GM12874 (cell line): ENCODE measurements around the gene CD53.

Experiments used
- CTCF ChIP-seq: IDR thresholded peaks from 2 replicates; pipeline ENCODE4 v1.5.1; 2011; ENCODE audit warnings: low read depth, mild to moderate bottlenecking, control low read depth, low read length, moderate library complexity; ENCODE audit not compliant: insufficient read depth

Gene CD53

DNA sequence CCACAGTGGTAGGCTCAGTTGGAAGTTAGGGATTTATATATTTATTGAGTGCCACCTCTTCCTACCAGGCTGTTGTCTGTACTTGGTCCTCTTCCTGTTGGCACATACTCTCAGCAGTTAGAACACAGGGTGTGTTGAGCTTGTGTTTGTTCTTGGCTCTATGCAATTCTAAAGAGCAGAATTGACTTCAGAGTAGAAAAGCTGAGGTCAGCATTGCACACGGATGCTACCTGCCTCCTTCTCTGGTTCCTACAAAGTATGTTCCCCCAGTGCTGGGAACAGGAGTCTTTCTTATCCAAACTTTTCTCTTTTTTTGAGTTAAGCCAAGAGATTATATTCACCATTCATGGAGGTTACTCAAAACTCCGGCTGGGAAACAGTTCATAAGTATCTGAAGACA lies 16.5 kb upstream of the CD53 start:
- TF ChIP-seq CTCF, result no peak

- no peak for TF ChIP-seq CTCF
Observed at GRCh38 chr1:110857964-110858948, 14.7 kb upstream of the CD53 start.

- TF ChIP-seq CTCF, result no peak
Observed at GRCh38 chr1:110859062-110859461, 13.9 kb upstream of the CD53 start.

GRCh38 chr1:110860174-110860573 lies 12.8 kb upstream of the CD53 start:
- no peak for TF ChIP-seq CTCF

DNA sequence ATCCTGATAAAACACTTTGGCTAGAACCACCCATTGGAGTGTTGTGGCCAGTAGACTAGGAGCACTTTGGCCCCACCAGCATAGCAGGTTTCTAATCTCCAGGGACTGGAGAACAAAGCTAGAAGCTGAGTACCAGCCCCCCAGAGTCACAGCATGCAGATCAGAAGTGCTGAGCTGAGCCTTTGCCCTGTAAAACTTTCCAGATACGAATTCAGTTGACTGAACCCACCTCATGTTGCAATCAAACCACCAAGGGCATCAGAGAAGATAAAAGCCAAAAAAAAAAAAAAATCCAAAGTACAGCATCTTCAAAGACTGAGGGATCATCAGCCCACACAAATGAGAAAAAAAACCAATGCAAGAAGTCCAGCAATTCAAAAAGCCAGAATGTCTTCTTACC lies 8.7 kb upstream of the CD53 start:
- TF ChIP-seq CTCF, result no peak

DNA sequence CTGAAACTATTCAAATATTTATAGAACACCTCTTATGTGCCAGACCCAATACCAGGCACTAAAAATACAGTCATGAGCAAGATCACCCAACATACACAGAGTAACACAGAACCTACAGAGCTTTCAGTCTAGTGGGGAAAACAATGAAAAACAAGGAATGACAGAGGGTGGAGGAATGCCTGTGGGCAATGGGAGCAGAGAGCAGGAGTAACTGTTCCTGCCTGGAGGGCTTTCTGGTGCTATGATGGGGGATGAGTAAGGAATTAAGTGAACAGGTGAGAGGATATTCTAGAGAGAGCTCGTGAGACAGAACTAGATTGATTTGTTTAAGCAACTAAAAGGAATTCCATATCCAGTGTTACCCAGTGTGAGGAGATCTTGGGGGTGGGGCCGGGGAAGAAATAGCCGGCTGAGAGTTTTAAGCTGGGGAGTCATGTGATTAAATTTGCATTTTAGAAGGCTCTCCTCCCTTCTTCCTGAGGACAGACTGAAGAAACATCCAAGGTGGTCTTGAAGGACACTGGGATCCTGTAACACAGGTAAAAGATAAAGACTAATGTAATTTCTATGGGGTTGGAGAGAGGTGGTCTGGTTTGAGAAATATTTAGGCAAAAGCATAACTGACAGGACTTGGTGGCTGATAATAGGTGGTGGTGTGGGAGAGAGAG lies 2.1 kb upstream of the CD53 start:
- no peak for TF ChIP-seq CTCF

DNA sequence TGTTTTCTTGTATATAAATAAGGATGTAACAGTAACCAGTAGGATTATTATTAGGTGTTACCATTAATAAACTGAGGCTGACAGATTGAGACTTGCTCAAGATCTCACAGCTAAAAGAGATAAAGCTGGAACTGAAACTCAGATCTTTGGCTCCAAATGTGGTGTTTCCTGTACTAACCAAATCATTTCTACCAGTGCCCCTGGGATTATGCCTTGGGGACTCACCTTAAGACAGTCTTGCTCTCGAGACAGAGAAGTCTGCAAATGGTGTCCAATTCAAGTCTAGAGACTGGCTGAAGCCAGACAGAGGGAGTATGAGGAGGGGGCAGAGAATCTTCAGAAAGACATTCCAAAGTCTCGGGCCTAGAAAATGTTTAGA lies 593 bp upstream of the CD53 start:
- TF ChIP-seq CTCF, result no peak
